ENCODE measurements around the gene DBX1. TPM values are rescaled to one million over a fixed set of nuclear protein-coding genes. Genes with fewer than 3 reads are reported as not detected.

DBX1 gene
- total RNA-seq, 1 experiment from 2014 or later, result not detected

- H3K4me3 ChIP-seq (ENCODE audit: low read length), result no peak overlapping the region
- H3K27me3 ChIP-seq (ENCODE audit: low read length), result peaks cover 64% of the 10 kb centered on the region
- H3K27ac ChIP-seq (ENCODE audit: low read length), result no peak overlapping the region
- DNase-seq (peak; percentile 44), ATAC-seq (peak; percentile 61)
- H3K9ac ChIP-seq (ENCODE audit: low read length), result no peak overlapping the region
- no peaks in the 10 kb centered on the region for H3K4me1 ChIP-seq (ENCODE audit: insufficient read depth, low read length)
- no peak for TF ChIP-seq EZH2 (IDR thresholded peaks at IDR 0.05; ENCODE audit: low read length, unreplicated experiment)
- H3F3A ChIP-seq (ENCODE audit: low read length, unreplicated experiment), result no peaks in the 10 kb centered on the region
- ChIA-PET CTCF (no interaction called here), POLR2A (ENCODE audit: unreplicated experiment) (no interaction called here)
- no peaks in the 10 kb centered on the region for H3K36me3 ChIP-seq (ENCODE audit: low read depth, low read length)
- H3K79me2 ChIP-seq (ENCODE audit: low read length), result no peaks in the 10 kb centered on the region
- intact Hi-C loops (cut with micrococcal nuclease), result no loop called here
- H4K20me1 ChIP-seq (ENCODE audit: low read length), result no peaks in the 10 kb centered on the region
- BruUV-seq (replicated peaks), result no TSS peak
- H3K9me3 ChIP-seq (ENCODE audit: low read length), result no peaks in the 10 kb centered on the region
- no peak overlapping the region for H2AFZ ChIP-seq (ENCODE audit: low read length)
- no peaks in the 10 kb centered on the region for H3K9me2 ChIP-seq (replicated peaks; ENCODE audit: low read length)
- H3K4me2 ChIP-seq (ENCODE audit: low read length), result no peak overlapping the region
Observed at GRCh38 chr11:20158597-20159257, 1.5 kb downstream of the DBX1 start.

GRCh38 chr11:20157728-20158127, 2.5 kb downstream of the DBX1 start:
- no peaks in the 10 kb centered on the region for H3K79me2 ChIP-seq (ENCODE audit: low read length)
- TF ChIP-seq EZH2 (IDR thresholded peaks at IDR 0.05; ENCODE audit: low read length, unreplicated experiment) (no peak), CTCF (conservative IDR thresholded peaks at IDR 0.05; ENCODE audit: low read depth, low read length) (no peak), EZH2phosphoT487 (IDR thresholded peaks at IDR 0.05; ENCODE audit: borderline replicate concordance, low read length) (no peak)
- intact Hi-C loops (cut with micrococcal nuclease), result no loop called here
- H3K27me3 ChIP-seq (ENCODE audit: low read length), result peaks cover 60% of the 10 kb centered on the region
- no peaks in the 10 kb centered on the region for H3F3A ChIP-seq (ENCODE audit: low read length, unreplicated experiment)
- H2AFZ ChIP-seq (ENCODE audit: low read length), result no peak overlapping the region
- H3K27ac ChIP-seq (ENCODE audit: low read length), result no peak overlapping the region
- H3K36me3 ChIP-seq (ENCODE audit: low read depth, low read length), result no peaks in the 10 kb centered on the region
- no peak overlapping the region for H3K4me3 ChIP-seq (ENCODE audit: low read length)
- DNase-seq, result no peak
- no peaks in the 10 kb centered on the region for H3K9me2 ChIP-seq (replicated peaks; ENCODE audit: low read length)
- H3K4me2 ChIP-seq (ENCODE audit: low read length), result no peak overlapping the region
- H4K20me1 ChIP-seq (ENCODE audit: low read length), result no peaks in the 10 kb centered on the region
- H3K9ac ChIP-seq (ENCODE audit: low read length), result no peak overlapping the region
- no TSS peak for BruUV-seq (replicated peaks)
- no peak for ATAC-seq
- ChIA-PET POLR2A (ENCODE audit: unreplicated experiment) (no interaction called here), CTCF (no interaction called here)
- H3K9me3 ChIP-seq (ENCODE audit: low read length), result no peaks in the 10 kb centered on the region
- no peaks in the 10 kb centered on the region for H3K4me1 ChIP-seq (ENCODE audit: insufficient read depth, low read length)

GRCh38 chr11:20156876-20157613, 3.2 kb downstream of the DBX1 start:
- intact Hi-C loops (cut with micrococcal nuclease), result no loop called here
- Histone ChIP-seq H3K4me2 (ENCODE audit: low read length) (no peak overlapping the region), H3K9me3 (ENCODE audit: low read length) (no peaks in the 10 kb centered on the region), H3K36me3 (ENCODE audit: low read depth, low read length) (no peaks in the 10 kb centered on the region), H3F3A (ENCODE audit: low read length, unreplicated experiment) (no peaks in the 10 kb centered on the region), H3K4me1 (ENCODE audit: insufficient read depth, low read length) (no peaks in the 10 kb centered on the region), H4K20me1 (ENCODE audit: low read length) (no peaks in the 10 kb centered on the region), H3K9me2 (replicated peaks; ENCODE audit: low read length) (no peaks in the 10 kb centered on the region), H2AFZ (ENCODE audit: low read length) (no peak overlapping the region), H3K79me2 (ENCODE audit: low read length) (no peaks in the 10 kb centered on the region), H3K4me3 (ENCODE audit: low read length) (no peak overlapping the region), H3K9ac (ENCODE audit: low read length) (no peak overlapping the region), H3K27ac (ENCODE audit: low read length) (no peak overlapping the region), H3K27me3 (ENCODE audit: low read length) (peaks cover 53% of the 10 kb centered on the region)
- DNase-seq, result no peak
- ChIA-PET CTCF (no interaction called here), POLR2A (ENCODE audit: unreplicated experiment) (no interaction called here)
- no peak for TF ChIP-seq CTCF (conservative IDR thresholded peaks at IDR 0.05; ENCODE audit: low read depth, low read length)
- no TSS peak for BruUV-seq (replicated peaks)
- no peak for ATAC-seq

All from PC-3 (cell line).